AG09309 (cell line): ENCODE measurements around the gene CMTM2.
"Not testable (repeated sequence)": the region's sequence is repeated elsewhere in the genome, so short reads cannot be mapped to it uniquely, and the experiment has no call there.

ENCODE experiments used
- DNase-seq: peaks from one replicate; pipeline ENCODE4 v3.0.0-alpha.2; 2010; ENCODE audit warnings: low read depth
- H3K4me3 ChIP-seq: 2 replicates; pipeline ENCODE4 v1.5.1; 2011; ENCODE audit warnings: mild to moderate bottlenecking, low read depth, low read length, moderate library complexity; ENCODE audit not compliant: control insufficient read depth
- CTCF ChIP-seq: IDR thresholded peaks from 2 replicates; pipeline ENCODE4 v1.5.1; 2011; ENCODE audit warnings: mild to moderate bottlenecking, low read depth, low read length, inconsistent platforms; ENCODE audit not compliant: insufficient read depth, control insufficient read depth; ENCODE audit errors: missing control alignments

The CMTM2 gene

GRCh38 chr16:66562409-66562808 lies 16.9 kb upstream of the CMTM2 start:
- TF ChIP-seq CTCF = no peak
- H3K4me3 ChIP-seq = no peak overlapping the region
- DNase-seq = no peak

- TF ChIP-seq CTCF = no peak
- H3K4me3 ChIP-seq = no peak overlapping the region
- DNase-seq = no peak
Observed at GRCh38 chr16:66562986-66563385, 16.3 kb upstream of the CMTM2 start.

- TF ChIP-seq CTCF = no peak
- DNase-seq = no peak
- no peak overlapping the region for H3K4me3 ChIP-seq
Observed at GRCh38 chr16:66563574-66564334, 15.5 kb upstream of the CMTM2 start.

GRCh38 chr16:66566051-66566901 lies 13.0 kb upstream of the CMTM2 start, which contains the start of gene CMTM1:
TSS of gene CMTM1 (plus strand) at chr16:66566439. CDS start at chr16:66566514, 75 bp downstream.
- H3K4me3 ChIP-seq = no peak within 1 kb of the TSS
- DNase-seq = no peak
- no peak for TF ChIP-seq CTCF

GRCh38 chr16:66567270-66567669 lies 12.0 kb upstream of the CMTM2 start:
- H3K4me3 ChIP-seq, DNase-seq: not testable (repeated sequence)

GRCh38 chr16:66568355-66568754 lies 10.9 kb upstream of the CMTM2 start:
- no peak for DNase-seq
- no peak for TF ChIP-seq CTCF
- no peak overlapping the region for H3K4me3 ChIP-seq

- no peak overlapping the region for H3K4me3 ChIP-seq
- no peak for TF ChIP-seq CTCF
- no peak for DNase-seq
Observed at GRCh38 chr16:66569131-66569530, 10.1 kb upstream of the CMTM2 start.
